ENCODE measurements around the gene CORIN. TPM values are rescaled to one million over a fixed set of nuclear protein-coding genes. Genes with fewer than 3 reads are reported as not detected.

CORIN gene
- total and polyA plus RNA-seq, 10 of the 15 experiments (the other 5 are each of a cell fraction or from before 2014, with no cell fraction given), result 0.02 to 0.45 (median 0.09) TPM; not detected in 3

DNA sequence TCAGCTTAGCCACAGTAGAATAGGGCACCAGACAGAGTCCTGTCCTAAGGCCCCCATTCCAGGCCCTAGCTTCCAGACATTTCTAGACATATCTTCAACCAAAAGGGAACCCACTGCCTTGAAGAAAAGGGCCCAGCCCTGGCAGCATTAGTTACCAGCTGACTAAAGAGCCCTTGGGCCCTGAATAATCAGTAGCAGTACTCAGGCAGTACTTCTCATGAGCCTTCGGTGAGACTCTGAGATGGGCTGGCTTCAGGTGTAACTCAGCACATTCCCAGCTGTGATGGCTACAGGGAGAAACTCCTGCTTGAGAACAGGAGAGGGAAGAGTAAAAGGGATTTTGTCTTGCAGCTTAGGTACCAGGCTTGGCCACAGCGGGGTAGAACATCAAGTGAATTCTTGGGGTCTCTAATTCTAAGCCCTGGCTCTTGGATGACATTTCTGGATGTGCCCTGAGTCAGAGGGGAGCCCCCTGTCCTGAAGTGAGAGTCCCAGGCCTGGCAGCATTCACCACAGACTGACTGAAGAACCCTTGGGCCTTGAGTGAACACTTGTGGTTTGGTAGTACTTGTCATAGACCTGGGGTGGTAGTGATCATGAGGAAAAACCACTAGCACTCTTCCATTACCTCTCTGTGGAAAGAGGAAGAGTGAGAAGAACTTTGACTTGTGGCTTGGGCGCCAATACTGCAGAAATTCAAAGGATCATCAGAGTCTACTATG, 182.7 kb downstream of the CORIN start:
- TF ChIP-seq RELA (IDR thresholded peaks at IDR 0.05; ENCODE audit: borderline replicate concordance, partially characterized antibody) (no peak), EP300 (IDR thresholded peaks at IDR 0.05; ENCODE audit: borderline replicate concordance in 1 of 2, control insufficient read depth in 1 of 2, low read depth in 2 of 2, low read length in 2 of 2) (no peak), NR2C2 (IDR thresholded peaks at IDR 0.05; ENCODE audit: borderline replicate concordance, control insufficient read depth, insufficient read length, low read depth) (no peak), BACH1 (IDR thresholded peaks at IDR 0.05; ENCODE audit: borderline replicate concordance) (no peak), CBX5 (IDR thresholded peaks at IDR 0.05; ENCODE audit: low read depth) (no peak), TCF7 (IDR thresholded peaks at IDR 0.05; ENCODE audit: borderline replicate concordance) (no peak), BRCA1 (IDR thresholded peaks at IDR 0.05; ENCODE audit: low read depth, low read length) (no peak)
- TF ChIP-seq, protein P1, sequence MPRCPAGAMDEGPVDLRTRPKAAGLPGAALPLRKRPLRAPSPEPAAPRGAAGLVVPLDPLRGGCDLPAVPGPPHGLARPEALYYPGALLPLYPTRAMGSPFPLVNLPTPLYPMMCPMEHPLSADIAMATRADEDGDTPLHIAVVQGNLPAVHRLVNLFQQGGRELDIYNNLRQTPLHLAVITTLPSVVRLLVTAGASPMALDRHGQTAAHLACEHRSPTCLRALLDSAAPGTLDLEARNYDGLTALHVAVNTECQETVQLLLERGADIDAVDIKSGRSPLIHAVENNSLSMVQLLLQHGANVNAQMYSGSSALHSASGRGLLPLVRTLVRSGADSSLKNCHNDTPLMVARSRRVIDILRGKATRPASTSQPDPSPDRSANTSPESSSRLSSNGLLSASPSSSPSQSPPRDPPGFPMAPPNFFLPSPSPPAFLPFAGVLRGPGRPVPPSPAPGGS (IDR thresholded peaks at IDR 0.05; ENCODE audit: borderline replicate concordance, insufficient read depth, low read depth, low read length, poor library complexity, severe bottlenecking), result no peak
- TF ChIP-seq, protein P2, sequence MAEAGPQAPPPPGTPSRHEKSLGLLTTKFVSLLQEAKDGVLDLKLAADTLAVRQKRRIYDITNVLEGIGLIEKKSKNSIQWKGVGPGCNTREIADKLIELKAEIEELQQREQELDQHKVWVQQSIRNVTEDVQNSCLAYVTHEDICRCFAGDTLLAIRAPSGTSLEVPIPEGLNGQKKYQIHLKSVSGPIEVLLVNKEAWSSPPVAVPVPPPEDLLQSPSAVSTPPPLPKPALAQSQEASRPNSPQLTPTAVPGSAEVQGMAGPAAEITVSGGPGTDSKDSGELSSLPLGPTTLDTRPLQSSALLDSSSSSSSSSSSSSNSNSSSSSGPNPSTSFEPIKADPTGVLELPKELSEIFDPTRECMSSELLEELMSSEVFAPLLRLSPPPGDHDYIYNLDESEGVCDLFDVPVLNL (IDR thresholded peaks at IDR 0.05; ENCODE audit: low read depth, low read length), result no peak
- H3K36me3 ChIP-seq (ENCODE audit: control insufficient read depth in 2 of 2, insufficient read depth in 2 of 2, low read length in 1 of 2), result no peaks in the 10 kb centered on the region
- H3K4me1 ChIP-seq (ENCODE audit: control insufficient read depth, insufficient read depth, low read length), result no peaks in the 10 kb centered on the region
- ATAC-seq (no peak), DNase-seq (ENCODE audit: low read depth, low spot score) (no peak), FAIRE-seq (no peak)
- ChIA-PET RAD21 (ENCODE audit: unreplicated experiment) (no interaction called here), SMC1A (ENCODE audit: uncharacterized antibody, unreplicated experiment) (no interaction called here), POLR2A (no interaction called here), CTCF (interaction anchor here (0.6 kb wide), 1 partner anchor 435 kb away, joined by 3 read pairs; no protein-coding TSS in a partner anchor)
- in situ Hi-C loops (cut with MboI), result no loop called here
- no peaks in the 10 kb centered on the region for H3K79me2 ChIP-seq (ENCODE audit: control insufficient read depth, insufficient read depth, low read length)
- no peak overlapping the region for H2AFZ ChIP-seq (ENCODE audit: control insufficient read depth, low read depth, low read length)
- H3K4me3 ChIP-seq, result no peak overlapping the region
- H3K9me3 ChIP-seq (replicated peaks; ENCODE audit: control insufficient read depth, insufficient read depth, low read length), result no peaks in the 10 kb centered on the region
- H3K4me2 ChIP-seq (ENCODE audit: control insufficient read depth, insufficient read depth), result no peak overlapping the region
- no peak overlapping the region for H3K27ac ChIP-seq (ENCODE audit: control insufficient read depth, insufficient read depth)
- intact Hi-C loops (cut with micrococcal nuclease; ENCODE audit: unreplicated experiment), result no loop called here
- no peaks in the 10 kb centered on the region for H3K27me3 ChIP-seq (replicated peaks in 1 of 2; ENCODE audit: control insufficient read depth in 2 of 2, insufficient read depth in 2 of 2, low read length in 1 of 2)
- 36% methylated on average over 3 of the region's 3 CpGs for WGBS (ENCODE audit: insufficient coverage, insufficient replicate concordance, low lambda C conversion rate, missing lambda C conversion rate)
- H3K9ac ChIP-seq (ENCODE audit: control insufficient read depth, insufficient read depth, low read length), result no peak overlapping the region
- H4K20me1 ChIP-seq (ENCODE audit: control insufficient read depth, insufficient read depth), result no peaks in the 10 kb centered on the region
- BruUV-seq (replicated peaks), result no TSS peak

All from GM12878 (cell line).